Urinary bladder (tissue), 4 donors: ENCODE data around the gene PPP4R2. TPM values are rescaled to one million over a fixed set of nuclear protein-coding genes. Genes with fewer than 3 reads are reported as not detected.
A peak's percentile ranks its signal among the peaks of the same experiment; 100 is the strongest.

Experiments used
- DNase-seq: peaks from one replicate; pipeline ENCODE4 v3.0.0-alpha.2; 2015; ENCODE audit errors: extremely low spot score
- H3K27ac ChIP-seq: one replicate; pipeline ENCODE4 v1.5.1; 2013; ENCODE audit warnings: low read depth, mild to moderate bottlenecking, moderate library complexity
- H3K36me3 ChIP-seq: one replicate; pipeline ENCODE4 v1.6.1; 2013; ENCODE audit warnings: mild to moderate bottlenecking, moderate library complexity; ENCODE audit not compliant: insufficient read depth
- H3K4me1 ChIP-seq: one replicate; pipeline ENCODE4 v1.6.1; 2013; ENCODE audit warnings: mild to moderate bottlenecking, moderate library complexity; ENCODE audit not compliant: insufficient read depth
- H3K4me3 ChIP-seq: one replicate; pipeline ENCODE4 v1.5.1; 2013; ENCODE audit warnings: low read depth, low read length
- WGBS: extraction: QIAGEN DNeasy Blood & Tissue Kit; methylation state at CpG from one replicate; pipeline ENCODE4 v1.1.7; 2013; 5-methylcytosine and 5-hydroxymethylcytosine counted together
- polyA plus RNA-seq: library from polyadenylated mRNA; stranded (reverse); fragments of 200-250 nt; gene quantifications from one replicate; pipeline ENCODE4 v1.2.3, GENCODE V29; 2013
- total RNA-seq: library from RNA; depleted of rRNA; stranded (reverse); fragments of >200 nt; gene quantifications from one replicate; pipeline ENCODE4 v1.2.3, GENCODE V29; 2014
- donor health status: healthy with polysubstance abuse.
- donor health status: healthy.

The PPP4R2 gene
- total and polyA plus RNA-seq, 2 donors: 15.4 to 132 TPM

DNA sequence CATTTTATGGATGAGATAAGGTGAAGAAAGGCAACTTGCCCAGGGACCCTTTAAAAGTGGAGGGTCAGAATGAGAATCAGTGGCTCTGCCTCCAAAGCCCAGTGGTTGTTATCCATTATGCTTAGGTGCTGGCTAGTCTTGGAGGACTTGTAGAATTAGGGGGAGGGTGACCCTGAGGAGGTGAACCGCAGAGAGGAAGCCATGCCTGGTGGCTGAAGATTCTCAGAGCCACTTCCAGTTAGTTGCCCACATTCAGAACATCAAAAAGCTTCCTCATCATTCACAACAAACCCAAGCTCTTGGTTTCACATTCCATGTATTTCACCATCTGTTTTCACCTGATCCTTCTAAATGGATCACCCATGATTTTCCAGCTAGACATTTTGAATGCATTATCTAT is 76.0 kb downstream of the PPP4R2 start:
- Histone ChIP-seq H3K27ac (no peak overlapping the region), H3K36me3 (no peaks in the 10 kb centered on the region), H3K4me1 (no peaks in the 10 kb centered on the region), H3K4me3 (no peak overlapping the region)
- DNase-seq: no peak
- WGBS: 78% methylated on average over 1 of the region's 1 CpG

DNA sequence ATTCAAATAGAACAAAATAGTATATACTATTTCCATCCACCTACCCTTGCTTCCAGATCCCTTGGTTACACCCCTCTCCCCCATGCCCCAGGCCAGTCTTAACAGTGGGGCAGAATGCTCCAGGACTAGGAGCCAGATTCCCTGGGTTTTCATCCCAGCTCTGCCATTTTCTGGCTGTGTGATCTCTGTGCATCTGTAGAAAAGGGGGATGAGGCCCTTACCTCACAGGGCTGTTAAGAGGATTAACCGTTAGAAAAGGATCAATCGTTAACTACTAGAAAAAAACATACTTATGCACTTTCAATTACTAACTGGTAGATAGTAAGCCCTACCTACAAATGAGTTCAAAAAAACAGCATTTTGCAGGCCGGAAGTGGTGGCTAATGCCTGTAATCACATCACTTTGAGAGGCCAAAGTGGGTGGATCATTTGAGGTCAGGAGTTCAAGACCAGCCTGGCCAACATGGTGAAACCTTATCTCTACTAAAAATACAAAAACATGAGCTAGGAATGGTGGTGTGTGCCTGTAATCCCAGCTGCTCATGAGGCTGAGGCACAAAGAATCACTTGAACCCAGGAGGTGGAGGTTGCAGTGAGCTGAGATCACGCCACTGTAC is 76.6 kb downstream of the PPP4R2 start:
- 54% methylated on average over 4 of the region's 4 CpGs for WGBS
- H3K4me1 ChIP-seq: no peaks in the 10 kb centered on the region
- no peak overlapping the region for H3K4me3 ChIP-seq
- H3K27ac ChIP-seq: no peak overlapping the region
- DNase-seq: no peak
- no peaks in the 10 kb centered on the region for H3K36me3 ChIP-seq

DNA sequence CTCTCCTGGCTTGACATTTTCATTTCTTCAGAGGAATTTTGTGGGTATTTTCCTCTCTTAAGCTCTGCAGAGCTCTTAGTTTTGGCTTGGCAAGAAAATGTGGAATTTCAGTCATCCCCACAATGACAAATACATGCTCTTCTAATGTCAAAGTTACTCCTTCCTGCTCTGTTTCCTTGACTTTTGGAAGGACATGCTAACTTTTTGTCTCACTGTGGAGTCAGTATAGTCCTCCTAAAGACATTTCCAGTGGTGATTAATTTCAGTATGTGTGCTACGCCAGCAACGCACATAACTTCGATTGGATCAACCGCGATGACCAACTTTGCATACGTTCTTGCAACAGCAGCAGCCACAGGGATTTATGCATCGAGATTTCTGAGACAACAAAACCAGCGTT is 78.2 kb downstream of the PPP4R2 start:
- no peak for DNase-seq
- 88% methylated on average over 8 of the region's 8 CpGs for WGBS
- Histone ChIP-seq H3K27ac (no peak overlapping the region), H3K4me1 (no peaks in the 10 kb centered on the region), H3K4me3 (no peak overlapping the region), H3K36me3 (no peaks in the 10 kb centered on the region)

DNA sequence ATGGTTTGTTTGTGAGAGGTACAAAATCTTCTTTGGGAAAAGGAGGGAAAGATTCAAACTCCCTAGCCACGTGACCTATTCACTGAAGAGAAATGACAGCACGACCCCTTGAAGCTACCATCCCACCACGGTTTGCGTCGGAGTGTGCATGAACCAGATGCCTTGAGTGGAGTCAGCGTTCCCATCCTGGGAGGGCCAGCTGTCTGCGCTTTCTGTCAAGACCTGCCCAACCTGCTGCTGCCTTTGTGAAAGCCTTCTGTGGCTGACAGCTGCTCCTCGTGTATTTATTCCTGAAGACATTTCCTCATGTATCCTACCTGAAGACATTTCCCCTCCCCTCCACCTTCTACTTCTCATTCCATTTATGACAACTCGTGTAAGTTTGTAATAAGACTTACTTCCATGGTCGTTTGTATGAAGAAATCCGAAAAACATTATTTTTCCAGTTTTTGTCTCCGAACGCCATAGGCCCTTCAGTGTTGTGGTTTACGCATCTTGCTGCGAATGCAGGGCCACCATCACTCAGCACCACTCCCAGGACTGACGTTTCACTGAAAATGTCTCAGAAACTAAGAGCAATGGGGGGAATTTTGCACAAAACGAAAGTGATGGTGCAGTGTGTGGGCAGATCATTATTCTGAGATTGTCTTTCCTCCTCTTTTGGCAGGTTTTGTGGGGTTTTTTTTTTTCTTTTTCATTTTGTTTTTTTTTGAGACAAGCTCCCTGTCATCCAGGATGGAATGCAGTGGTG is 83.8 kb downstream of the PPP4R2 start:
- 78% methylated on average over 17 of the region's 17 CpGs for WGBS
- Histone ChIP-seq H3K4me1 (no peaks in the 10 kb centered on the region), H3K27ac (no peak overlapping the region), H3K4me3 (no peak overlapping the region), H3K36me3 (no peaks in the 10 kb centered on the region)
- no peak for DNase-seq

DNA sequence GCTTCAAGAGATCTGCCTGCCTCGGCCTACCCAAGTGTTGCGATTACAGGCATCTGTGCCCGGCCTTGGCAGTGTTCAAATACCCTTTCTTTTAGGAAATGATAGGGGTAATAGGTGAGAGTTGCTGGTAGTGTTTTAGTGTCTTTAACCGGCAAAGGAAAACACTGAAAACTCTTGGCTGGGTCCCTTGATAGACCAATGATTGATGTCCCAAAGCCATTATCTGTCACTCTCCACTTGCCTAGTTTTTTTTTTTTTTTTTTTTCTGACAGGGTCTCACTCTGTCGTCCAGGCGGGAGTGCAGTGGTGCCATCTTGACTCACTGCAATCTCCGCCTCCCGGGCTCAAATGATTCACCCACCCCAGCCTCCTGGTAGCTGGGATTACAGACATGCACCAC is 84.5 kb downstream of the PPP4R2 start:
- Histone ChIP-seq H3K4me1 (no peaks in the 10 kb centered on the region), H3K36me3 (no peaks in the 10 kb centered on the region), H3K27ac (no peak overlapping the region), H3K4me3 (no peak overlapping the region)
- WGBS: 96% methylated on average over 8 of the region's 8 CpGs
- no peak for DNase-seq

DNA sequence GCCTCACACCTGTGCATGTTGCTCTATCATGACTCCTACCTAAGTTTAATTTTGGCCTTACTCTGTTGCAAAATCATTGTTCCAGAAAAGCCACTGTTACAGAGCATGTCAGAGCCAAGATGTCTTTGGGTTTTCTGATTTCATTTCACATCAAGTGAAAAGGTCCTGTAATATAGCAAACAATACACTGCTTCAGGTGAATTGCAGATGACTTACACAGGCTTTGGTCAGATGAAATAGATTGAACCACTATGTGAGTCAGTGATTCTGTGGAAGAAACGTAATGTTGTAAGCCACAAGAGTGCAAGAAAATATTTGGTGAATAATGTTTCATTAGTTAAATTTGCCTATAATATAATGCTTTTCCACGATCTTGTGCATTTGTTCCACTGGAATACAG is 87.6 kb downstream of the PPP4R2 start:
- no peaks in the 10 kb centered on the region for H3K4me1 ChIP-seq
- no peak for DNase-seq
- H3K27ac ChIP-seq: no peak overlapping the region
- H3K4me3 ChIP-seq: no peak overlapping the region
- H3K36me3 ChIP-seq: no peaks in the 10 kb centered on the region
- whole genome bisulfite sequencing: 96% methylated on average over 2 of the region's 2 CpGs

DNA sequence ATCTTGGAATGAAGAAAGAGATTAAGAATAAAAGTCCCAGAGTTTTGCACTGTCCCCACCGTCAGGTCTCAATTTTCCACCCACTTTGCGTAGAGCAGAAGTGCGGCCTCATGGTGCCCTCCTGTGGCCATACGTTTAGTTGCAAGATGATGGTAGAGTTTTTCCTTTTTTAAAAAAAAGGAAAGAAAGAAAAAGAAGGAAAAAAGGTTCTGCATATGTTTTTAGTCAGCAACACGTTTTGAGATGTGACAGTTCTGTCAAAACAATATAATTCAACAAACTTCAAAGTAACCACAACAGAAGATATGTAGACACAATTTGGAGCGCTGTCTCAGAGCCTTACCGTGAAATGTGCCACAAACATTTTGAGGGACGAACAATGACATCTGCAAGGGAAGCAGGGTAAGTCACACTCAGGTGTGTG is 89.5 kb downstream of the PPP4R2 start:
- Histone ChIP-seq H3K36me3 (no peaks in the 10 kb centered on the region), H3K27ac (no peak overlapping the region), H3K4me3 (no peak overlapping the region), H3K4me1 (no peaks in the 10 kb centered on the region)
- no peak for DNase-seq
- WGBS: 19% methylated on average over 8 of the region's 8 CpGs

DNA sequence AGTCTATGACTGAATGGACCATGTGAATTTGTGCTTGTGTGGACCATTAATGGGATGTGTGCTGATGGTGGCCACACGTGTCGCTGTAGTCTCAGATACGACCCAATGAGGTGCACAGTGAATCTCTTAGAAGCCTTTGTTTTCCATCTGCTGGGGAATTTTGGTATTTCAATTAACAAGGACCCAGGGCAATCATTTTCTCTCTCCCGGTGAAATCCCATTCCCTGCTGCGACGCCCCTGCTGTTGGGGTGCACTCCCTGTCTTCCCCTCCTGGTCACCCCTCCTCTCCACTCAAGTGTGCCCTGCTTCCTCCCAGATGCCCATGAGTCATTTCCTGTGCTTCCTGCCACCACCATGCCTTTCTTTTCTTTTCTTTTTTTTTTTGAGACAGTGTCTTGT is 97.5 kb downstream of the PPP4R2 start:
- Histone ChIP-seq H3K27ac (no peak overlapping the region), H3K36me3 (no peaks in the 10 kb centered on the region), H3K4me1 (no peaks in the 10 kb centered on the region), H3K4me3 (no peak overlapping the region)
- 85% methylated on average over 6 of the region's 6 CpGs for WGBS
- no peak for DNase-seq

DNA sequence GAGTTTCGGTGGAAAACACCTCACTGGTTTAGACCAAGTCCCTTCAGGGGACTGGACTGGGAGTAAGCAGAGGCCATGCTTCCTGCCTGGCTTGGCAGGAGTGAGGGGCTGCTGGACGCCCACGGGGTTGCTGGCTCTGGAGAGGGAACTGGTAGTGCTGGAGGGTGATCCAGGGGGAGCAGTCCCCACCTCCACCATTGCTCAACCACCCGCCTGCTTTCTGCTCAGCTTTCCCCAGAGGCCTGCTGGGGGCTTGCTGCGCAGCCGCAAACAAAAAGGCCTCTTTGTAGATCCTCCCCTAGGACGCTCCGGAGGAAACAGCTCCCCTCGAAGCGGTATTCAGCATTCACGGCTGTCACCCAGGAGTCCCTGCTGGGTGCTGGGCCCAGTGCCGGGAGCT is 98.3 kb downstream of the PPP4R2 start:
- no peaks in the 10 kb centered on the region for H3K36me3 ChIP-seq
- H3K4me1 ChIP-seq: no peaks in the 10 kb centered on the region
- no peak overlapping the region for H3K4me3 ChIP-seq
- 83% methylated on average over 12 of the region's 12 CpGs for WGBS
- no peak overlapping the region for H3K27ac ChIP-seq
- no peak for DNase-seq

DNA sequence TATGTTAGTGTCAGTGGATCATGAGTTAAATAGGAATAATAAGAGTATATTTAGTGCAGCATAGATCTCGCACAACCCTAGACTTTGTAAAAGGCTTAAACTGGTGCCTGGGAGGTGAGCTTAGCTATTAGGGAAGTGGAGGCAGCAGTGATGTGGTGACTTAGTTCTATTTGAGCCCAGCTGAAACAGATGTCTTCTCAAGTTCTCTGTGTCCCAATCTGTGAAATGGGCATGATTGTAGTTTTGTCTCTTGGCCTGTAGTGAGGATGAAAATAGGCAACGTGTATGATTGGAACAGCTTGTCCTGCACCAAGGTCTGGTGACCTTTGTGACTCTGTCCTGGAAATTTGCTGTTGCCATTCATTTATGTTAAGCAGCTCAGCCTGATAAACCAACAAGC is 99.6 kb downstream of the PPP4R2 start:
- no peak overlapping the region for H3K27ac ChIP-seq
- WGBS: 89% methylated on average over 2 of the region's 2 CpGs
- no peaks in the 10 kb centered on the region for H3K4me1 ChIP-seq

DNA sequence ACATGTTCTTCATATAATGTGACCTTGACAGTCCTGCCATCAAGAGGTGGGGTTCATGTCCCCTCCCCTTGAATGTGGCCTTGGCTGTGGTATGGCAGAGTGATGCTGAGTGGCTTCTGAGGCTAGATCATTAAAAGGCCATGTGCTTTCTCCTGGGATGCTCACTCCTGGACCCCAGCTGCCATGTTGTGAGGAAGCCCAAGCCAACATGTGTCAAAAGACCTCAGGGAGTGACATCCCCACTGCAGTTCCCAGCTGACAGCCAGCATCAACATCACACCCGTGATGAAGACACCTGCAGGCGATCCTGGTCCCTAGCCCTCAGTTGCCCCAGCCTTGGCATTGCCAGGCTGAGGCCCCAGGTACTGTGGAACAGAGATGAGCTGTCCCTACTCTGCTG is 101.4 kb downstream of the PPP4R2 start:
- no peak for DNase-seq
- WGBS: 95% methylated on average over 2 of the region's 2 CpGs
- Histone ChIP-seq H3K36me3 (no peaks in the 10 kb centered on the region), H3K4me3 (no peak overlapping the region), H3K27ac (no peak overlapping the region), H3K4me1 (no peaks in the 10 kb centered on the region)

More for the DNA sequence above, 99.6 kb downstream of the PPP4R2 start:
- no peaks in the 10 kb centered on the region for H3K36me3 ChIP-seq
- no peak overlapping the region for H3K4me3 ChIP-seq
- DNase-seq: no peak

DNA sequence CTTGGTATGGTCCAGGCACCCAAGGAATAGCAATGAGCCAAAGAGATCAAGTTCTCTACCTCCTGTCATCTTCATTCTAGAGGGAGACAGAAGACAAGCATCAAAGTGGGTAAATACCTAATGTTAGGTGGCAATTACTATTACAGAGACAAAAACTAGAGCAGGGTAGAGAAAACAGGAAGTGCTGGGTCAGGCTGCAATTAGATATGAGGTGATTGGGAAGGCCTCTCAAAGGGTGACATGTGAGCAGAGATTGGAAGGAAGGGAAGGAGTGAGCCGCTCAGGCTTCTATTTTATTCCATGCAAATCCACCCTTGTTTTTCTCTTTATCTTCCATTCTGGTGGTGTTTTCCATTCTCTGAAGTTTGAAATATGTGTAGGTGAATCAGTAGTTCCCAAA is 102.3 kb downstream of the PPP4R2 start:
- DNase-seq: no peak
- Histone ChIP-seq H3K4me3 (no peak overlapping the region), H3K27ac (no peak overlapping the region), H3K4me1 (no peaks in the 10 kb centered on the region), H3K36me3 (no peaks in the 10 kb centered on the region)
- 89% methylated on average over 1 of the region's 1 CpG for WGBS

DNA sequence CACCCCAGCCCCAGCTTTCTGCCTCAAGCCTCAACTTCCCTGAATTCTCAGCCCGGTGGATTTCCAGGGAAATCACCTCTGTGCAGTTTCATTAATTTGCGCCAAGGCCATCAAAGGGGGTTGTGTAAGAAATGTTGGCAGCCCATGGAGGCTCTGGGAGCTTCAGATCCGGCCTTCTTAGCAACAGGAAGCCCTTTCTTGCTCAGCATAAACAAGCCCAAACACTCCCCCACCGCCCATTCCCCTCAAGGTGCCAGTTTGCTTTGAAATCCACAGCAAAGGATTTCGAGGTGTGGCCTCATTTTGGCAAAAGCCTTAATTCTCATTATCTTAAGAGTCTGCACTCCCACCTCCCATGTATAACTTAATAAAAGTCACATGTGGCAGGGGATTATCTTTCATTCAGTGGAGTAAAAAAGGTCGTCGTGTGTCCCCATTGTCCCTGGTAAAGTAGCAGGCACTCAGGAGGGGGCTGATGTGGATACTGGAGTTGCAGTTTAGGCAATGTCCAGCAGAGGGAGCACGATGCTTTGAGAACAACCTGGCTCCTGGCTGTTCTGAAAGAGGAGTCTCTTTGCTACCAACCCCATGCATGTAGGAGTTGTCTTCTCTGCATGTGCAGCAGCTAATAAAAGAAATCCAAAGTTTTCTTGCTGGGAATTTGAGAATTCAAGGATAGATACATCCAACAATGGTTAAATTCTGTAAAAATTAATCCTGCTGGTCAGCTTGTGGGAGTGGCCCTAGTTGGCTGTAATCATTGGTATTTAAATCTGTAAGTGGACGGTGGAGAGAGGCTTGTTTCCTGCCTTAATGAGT is 104.3 kb downstream of the PPP4R2 start:
- Histone ChIP-seq H3K4me1 (no peaks in the 10 kb centered on the region), H3K27ac (no peak overlapping the region), H3K36me3 (no peaks in the 10 kb centered on the region), H3K4me3 (no peak overlapping the region)
- 29% methylated on average over 9 of the region's 9 CpGs for WGBS
- DNase-seq: peak; percentile 82

DNA sequence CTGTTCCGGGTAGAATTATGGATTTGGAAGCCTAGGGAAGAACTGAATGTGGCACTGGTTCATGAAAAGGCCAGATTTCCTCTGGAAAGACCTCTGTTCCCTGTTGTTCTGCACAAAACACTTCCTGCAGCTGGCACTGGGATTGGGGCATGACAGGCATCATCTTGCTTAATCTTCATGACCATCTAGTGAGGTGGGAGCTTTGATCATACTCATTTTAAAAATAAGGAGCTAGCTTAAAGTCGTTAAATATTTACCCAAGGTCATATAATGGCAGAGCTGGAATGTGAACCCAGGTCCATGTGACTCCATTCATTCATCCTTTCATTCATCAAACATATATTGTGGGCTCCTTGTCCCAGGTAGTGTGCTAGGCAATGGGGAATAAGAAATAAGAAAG is 105.3 kb downstream of the PPP4R2 start:
- no peak overlapping the region for H3K4me3 ChIP-seq
- no peaks in the 10 kb centered on the region for H3K4me1 ChIP-seq
- H3K27ac ChIP-seq: no peak overlapping the region
- no peak for DNase-seq
- H3K36me3 ChIP-seq: no peaks in the 10 kb centered on the region
- WGBS: 80% methylated on average over 2 of the region's 2 CpGs
